GM21423 (cell line): Measurements from ENCODE around the gene CSTF3.
"Not testable (repeated sequence)": the region's sequence is repeated elsewhere in the genome, so short reads cannot be mapped to it uniquely, and the experiment has no call there.

ENCODE experiments used
- ATAC-seq: cut with Tn5 transposase; IDR thresholded peaks from one replicate; pipeline ENCODE4 v1.9.1; 2021; ENCODE audit warnings: mild to moderate bottlenecking, moderate library complexity; ENCODE audit not compliant: unreplicated experiment

CSTF3 gene

GRCh38 chr11:33161120-33162005 lies at the start of gene CSTF3:
CSTF3 (minus strand) TSS chr11:33161480; CDS start chr11:33161325, 155 bp downstream.
- ATAC-seq: peak; percentile 93

- ATAC-seq: no peak
Measured at GRCh38 chr11:33208150-33208549, 46.9 kb upstream of the CSTF3 start.

- ATAC-seq: no peak
Measured at GRCh38 chr11:33207408-33207985, 46.2 kb upstream of the CSTF3 start.

DNA sequence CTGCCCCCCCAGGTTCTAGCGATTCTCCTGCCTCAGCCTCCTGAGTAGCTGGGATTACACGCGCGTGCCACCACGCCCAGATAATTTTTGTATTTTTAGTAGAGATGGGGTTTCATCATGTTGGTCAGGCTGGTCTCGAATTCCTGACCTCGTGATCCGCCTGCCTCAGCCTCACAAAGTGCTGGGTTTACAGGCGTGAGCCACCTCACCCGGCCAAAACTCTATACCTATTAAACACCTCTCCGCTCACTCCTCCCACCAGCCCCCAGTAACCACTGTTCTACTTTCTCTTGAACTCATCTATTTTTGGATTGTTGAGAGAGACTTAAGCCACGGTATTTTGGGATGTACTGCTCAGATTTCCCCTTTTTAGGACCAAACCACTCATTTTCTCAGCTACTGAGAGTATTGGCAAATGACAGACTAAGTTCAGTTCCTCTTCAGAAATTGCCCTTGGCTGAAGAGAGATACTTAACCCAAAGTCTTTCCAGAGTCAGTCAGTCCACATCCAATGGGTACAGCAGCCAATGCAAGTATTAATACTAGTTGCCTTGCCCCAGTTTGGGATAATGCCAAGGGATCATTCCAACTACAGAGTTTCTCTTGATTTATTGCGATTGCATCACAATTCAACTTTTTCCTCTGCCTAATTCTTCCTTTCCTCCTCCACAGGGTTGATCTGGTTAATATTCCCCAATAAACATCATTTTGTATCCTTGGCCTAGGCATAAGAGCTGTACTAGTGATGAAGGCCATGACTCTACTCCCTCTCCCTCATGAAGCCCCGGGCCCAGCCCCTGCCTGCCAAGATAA lies 36.8 kb upstream of the CSTF3 start:
- no peak for ATAC-seq

GRCh38 chr11:33195462-33196173 lies 34.3 kb upstream of the CSTF3 start:
- ATAC-seq: no peak

DNA sequence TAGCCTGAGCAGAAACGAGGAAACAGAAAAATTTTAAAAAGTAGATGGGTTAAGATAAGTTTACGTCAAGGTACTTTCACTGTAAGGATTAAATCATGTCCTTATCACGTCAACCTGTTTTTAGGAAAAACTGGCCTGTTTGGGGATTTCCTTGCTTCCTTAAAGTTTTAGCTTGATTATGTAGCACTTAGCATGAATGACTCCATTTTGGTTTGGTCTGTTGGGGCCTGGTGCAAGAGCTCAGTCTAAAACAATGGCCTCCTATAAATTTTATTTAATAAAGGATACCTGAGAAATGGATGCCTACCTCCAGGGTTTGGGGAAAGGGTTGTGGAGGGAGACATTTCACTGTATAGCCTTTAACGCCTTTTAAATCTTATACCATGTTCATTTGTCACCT lies 33.2 kb upstream of the CSTF3 start:
- no peak for ATAC-seq

DNA sequence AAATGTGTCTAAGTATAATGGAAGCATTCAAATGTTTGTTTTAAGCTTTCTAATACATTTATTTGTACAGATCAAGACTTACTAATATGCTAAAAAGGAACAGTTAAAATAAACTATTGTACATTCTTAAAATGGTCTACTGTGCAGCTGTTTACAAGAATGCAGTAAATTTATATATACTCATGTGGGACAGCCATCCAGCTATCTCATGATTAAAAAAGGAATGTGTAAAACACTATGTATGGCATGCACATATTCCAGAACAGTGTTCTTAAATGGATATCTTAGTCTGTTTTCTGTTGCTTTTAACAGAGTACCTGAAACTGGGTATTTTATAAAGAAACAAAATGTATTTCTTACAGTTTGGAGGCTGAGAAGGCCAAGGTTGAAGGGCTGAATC lies 30.2 kb upstream of the CSTF3 start:
- no peak for ATAC-seq

DNA sequence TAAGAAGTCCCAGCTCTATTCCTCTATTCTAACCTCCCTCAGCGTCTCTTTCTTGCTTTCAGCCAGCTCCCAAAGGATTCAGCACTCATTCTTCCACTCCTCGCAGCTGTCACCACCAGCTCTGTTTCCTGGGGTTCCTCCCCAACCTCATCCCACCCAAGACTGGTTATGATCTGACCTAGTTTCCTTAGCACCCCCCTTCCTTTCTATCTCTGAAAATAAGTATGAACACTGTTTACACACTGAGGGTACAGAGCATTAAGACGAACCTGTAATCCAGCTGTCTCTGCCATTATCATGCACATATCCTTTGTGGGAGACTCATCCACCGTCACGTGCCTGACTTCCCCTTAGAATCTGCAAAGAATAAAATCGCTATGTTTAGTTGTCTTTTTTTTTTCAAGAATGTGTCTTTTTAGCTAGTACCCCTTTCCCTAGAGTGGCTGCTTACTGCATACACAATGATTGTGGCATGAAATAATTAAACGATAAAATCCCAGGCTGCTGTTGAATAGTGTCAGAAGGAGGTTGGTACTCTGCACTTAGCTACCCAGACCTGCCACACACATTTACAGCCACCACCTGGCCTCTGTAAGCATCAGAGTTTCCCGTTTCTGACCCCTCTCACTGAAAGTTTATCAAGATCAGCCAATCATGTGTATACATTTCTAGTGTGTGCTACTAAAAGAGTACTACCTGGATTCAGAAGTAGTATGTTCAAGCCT lies 26.9 kb upstream of the CSTF3 start:
- no peak for ATAC-seq

DNA sequence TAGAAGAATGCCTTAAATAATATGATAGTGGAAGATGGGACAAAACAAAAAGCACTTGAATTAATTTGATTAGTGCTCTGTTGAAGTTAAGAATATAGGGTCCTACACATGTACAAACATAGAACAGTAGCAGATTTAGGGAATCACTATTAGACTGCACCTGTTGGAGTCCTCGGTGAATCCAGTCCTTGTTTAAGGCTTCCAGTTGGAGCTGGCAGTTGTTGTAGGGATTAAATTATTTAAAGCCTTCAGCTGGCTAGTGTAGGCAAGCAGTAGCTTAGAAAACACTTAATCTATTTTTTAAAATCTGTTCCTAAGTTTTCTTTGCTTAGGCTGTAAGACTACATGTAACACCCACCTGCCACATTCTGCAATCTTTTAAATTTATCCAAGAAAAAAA lies 24.5 kb upstream of the CSTF3 start:
- no peak for ATAC-seq

DNA sequence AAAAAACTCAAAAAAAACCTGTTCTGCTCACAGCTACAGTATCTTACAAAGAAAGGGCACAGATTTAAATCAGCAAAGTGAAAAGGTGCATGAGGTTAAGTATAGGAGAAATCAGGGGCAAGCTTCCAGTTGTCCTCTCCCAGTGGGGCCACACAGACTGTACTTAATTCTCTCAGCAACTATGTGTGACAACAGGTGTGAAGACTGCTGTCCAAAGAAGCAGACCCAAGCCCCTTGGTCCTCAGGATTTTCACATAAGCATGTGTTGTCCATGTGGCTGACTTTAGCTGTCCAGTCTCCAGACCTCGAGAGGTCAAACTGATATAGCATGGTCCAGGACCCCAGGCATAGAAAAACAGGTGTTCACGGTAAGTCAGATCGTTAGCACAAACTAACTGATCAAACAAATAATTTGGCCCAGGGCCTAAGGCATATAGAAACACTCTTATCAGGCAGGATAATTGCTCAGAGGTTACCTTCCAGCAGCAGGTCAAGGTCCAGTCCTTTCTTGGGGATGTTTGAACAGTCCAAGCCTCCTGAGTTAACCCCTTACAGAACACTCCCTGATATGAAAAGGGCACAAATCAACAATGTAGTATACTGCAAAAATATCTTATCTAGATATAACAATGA lies 21.1 kb upstream of the CSTF3 start:
- no peak for ATAC-seq

DNA sequence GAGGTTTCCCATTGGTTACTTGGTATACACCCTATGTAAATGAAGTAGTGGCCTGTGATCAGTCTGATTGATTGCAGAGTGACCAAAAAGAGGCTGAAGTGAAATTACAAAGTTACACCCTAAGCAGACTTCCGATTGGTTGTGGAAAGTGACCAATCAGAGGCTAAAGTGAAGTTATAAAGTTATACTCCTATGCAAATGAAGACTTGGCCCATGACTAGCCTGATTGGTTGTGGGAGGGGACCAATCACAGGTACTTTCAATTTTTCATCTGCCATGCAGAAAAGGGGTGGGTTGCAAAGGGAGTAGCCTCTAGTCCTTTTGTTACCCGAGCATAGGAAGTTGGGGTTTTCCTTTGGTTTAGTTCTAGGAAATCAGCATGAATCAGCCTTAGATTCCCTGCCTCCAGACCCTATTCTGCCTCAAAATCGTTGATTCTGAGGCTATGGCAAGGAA lies 18.1 kb upstream of the CSTF3 start:
- no peak for ATAC-seq

DNA sequence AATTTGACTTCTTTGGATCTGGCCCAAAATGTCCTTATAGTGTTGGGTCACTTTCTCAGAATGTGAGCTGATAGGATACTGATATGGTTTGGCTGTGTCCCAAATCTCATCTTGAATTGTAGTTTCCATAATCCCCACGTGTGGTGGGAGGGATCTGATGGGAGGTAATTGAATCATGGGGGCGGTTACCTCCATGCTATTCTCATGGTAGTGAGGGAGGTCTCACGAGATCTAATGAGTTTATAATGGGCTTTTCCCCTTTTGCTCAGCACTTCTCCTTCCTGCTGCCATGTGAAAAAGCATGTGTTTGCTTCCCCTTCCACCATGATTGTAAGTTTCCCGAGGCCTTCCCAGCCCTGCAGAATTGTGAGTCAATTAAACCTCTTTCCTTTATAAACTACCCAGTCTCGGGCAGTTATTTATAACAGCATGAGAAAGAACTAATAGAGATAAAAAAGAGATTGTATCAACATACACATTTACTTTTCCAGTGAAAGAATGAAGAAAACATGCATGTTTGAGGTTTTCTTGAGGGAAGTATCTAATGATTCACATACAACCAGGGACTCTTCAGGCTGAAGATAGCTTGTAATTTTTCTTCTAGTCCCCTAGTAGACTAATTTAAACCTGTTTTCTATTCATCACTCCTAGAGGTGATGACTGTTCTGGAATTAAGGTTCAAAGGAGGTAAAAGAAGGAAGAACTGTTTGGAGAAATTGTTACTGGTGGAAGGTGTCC lies 17.3 kb upstream of the CSTF3 start:
- ATAC-seq: no peak

DNA sequence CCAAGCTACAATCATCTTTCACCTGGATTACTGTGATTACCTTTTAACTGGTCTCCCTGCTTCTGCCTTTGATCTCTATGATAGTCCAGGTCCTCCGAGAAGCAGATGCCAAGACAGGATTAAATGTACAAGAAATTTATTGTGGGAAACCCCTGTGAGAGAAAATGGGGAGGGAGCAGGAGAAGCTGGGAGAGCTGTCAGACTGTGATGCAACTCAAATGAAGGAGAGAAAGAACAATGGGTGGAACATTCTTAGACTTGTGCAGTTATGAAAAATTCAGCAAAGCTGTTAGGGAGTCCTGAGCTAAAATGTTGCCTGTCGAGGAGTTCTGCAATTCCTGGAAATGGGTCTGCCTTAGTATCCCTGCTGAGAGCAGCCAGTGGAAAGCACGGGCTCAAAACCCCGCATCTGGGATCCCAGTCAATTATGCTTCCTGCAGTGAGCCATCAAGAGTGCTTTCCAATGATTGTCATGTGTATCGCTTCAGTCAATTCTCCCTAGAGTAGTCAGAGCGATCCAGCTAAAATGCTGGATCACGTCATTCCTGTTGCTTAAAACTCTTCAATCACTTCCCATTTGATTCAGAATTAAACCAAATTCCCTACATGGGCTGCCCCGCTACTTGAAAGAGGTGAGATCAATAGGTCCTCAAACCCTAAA lies 16.5 kb upstream of the CSTF3 start:
- ATAC-seq: no peak

DNA sequence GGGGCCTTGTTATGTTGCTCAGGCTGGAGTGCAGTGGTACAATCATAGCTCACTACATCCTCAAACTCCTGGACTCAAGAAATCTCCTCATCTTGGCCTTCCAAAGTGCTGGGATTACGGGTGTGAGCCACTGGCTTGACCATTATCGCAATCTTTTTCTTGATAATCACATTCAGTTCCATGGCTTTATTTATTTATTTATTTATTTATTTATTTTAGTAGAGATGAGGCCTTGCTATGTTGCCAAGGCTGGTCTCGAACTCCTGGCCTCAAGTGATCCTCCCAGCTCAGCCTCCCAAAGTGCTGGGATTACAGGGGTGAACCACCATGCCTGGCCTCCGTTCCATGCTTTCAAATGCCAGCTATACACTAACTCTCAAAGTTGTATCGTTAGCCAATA lies 15.5 kb upstream of the CSTF3 start:
- not testable (repeated sequence) for ATAC-seq

DNA sequence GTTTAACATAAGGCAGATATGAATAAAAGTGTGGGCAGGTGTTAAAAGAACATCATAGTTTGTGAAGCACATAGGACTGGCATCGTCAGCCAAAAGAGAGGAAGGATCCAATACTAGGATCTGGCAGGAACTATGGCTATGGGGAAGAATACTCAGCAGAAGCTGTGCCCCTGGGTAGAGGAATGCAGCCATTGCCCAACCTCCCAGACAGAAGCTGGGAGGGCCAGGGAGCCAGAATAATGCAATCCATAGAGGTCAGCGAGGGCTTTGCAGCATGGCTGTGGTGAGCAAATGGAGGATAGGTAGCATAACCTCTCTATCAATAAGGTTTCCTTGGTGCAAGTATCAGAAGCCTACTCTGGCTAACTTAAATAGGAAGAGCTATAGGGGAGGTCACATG lies 11.7 kb upstream of the CSTF3 start:
- no peak for ATAC-seq

- no peak for ATAC-seq
Measured at GRCh38 chr11:33172345-33172744, 11.1 kb upstream of the CSTF3 start.

- no peak for ATAC-seq
Measured at GRCh38 chr11:33171251-33171650, 10.0 kb upstream of the CSTF3 start.

DNA sequence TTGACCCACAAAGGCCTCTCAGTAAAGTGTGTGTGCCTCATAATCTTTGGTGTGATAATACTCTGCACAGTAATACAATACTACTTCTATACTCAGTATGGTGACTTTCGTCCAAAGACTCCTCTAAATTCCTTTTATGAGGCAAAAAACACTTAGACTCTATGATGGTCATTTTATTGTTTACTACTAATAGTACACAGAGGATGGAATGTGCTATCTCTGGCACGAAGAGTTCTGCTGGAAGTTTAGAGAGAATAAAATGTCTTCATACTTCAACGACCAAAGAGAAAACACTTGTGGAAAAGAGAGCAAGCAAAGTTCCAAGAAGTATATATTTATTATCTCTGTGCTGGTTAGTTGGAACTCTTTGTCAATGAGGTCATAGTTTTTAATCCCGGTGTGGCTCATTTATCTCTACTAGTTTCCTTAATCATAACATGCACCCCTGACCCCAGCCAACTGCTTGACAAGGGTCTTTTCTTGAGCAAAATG lies 7.5 kb upstream of the CSTF3 start:
- no peak for ATAC-seq
